ENCODE results near the gene SKIDA1. TPM values are rescaled to one million over a fixed set of nuclear protein-coding genes. Genes with fewer than 3 reads are reported as not detected.

The SKIDA1 gene
- total RNA-seq, 1 donor from 2014 or later = under 0.01 TPM

GRCh38 chr10:21526860-21527597 is 1.5 kb upstream of the SKIDA1 start:
- DNase-seq (ENCODE audit: low read depth) = peak; percentile 37
- H3K27me3 ChIP-seq (ENCODE audit: control insufficient read depth, insufficient read depth, low read length) = no peaks in the 10 kb centered on the region
- no peak for FAIRE-seq
- H3K4me3 ChIP-seq (ENCODE audit: low read depth, low read length) = peak overlapping the region; percentile 68
- TF ChIP-seq CTCF (IDR thresholded peaks at IDR 0.05; ENCODE audit: insufficient read depth, low read length, severe bottlenecking) = no peak
- no peaks in the 10 kb centered on the region for H3K36me3 ChIP-seq (ENCODE audit: control insufficient read depth, insufficient read depth, low read length)

GRCh38 chr10:21526188-21526859 is 842 bp upstream of the SKIDA1 start:
- no peak for FAIRE-seq
- no peaks in the 10 kb centered on the region for H3K36me3 ChIP-seq (ENCODE audit: control insufficient read depth, insufficient read depth, low read length)
- peak; percentile 51 for DNase-seq (ENCODE audit: low read depth)
- no peak for TF ChIP-seq CTCF (IDR thresholded peaks at IDR 0.05; ENCODE audit: insufficient read depth, low read length, severe bottlenecking)
- H3K27me3 ChIP-seq (ENCODE audit: control insufficient read depth, insufficient read depth, low read length) = no peaks in the 10 kb centered on the region
- H3K4me3 ChIP-seq (ENCODE audit: low read depth, low read length) = peak overlapping the region; percentile 68

GRCh38 chr10:21524526-21525366 is 736 bp downstream of the SKIDA1 start:
- no peak for TF ChIP-seq CTCF (IDR thresholded peaks at IDR 0.05; ENCODE audit: insufficient read depth, low read length, severe bottlenecking)
- no peaks in the 10 kb centered on the region for H3K36me3 ChIP-seq (ENCODE audit: control insufficient read depth, insufficient read depth, low read length)
- FAIRE-seq (no peak), DNase-seq (ENCODE audit: low read depth) (peak; percentile 40)
- H3K27me3 ChIP-seq (ENCODE audit: control insufficient read depth, insufficient read depth, low read length) = no peaks in the 10 kb centered on the region
- H3K4me3 ChIP-seq (ENCODE audit: low read depth, low read length) = peak overlapping the region; percentile 68

- FAIRE-seq = no peak
- no peak for DNase-seq (ENCODE audit: low read depth)
- Histone ChIP-seq H3K4me3 (ENCODE audit: low read depth, low read length) (no peak overlapping the region), H3K36me3 (ENCODE audit: control insufficient read depth, insufficient read depth, low read length) (no peaks in the 10 kb centered on the region), H3K27me3 (ENCODE audit: control insufficient read depth, insufficient read depth, low read length) (no peaks in the 10 kb centered on the region)
- no peak for TF ChIP-seq CTCF (IDR thresholded peaks at IDR 0.05; ENCODE audit: insufficient read depth, low read length, severe bottlenecking)
Measured at GRCh38 chr10:21524131-21524525, 1.4 kb downstream of the SKIDA1 start.

- no peaks in the 10 kb centered on the region for H3K36me3 ChIP-seq (ENCODE audit: control insufficient read depth, insufficient read depth, low read length)
- H3K27me3 ChIP-seq (ENCODE audit: control insufficient read depth, insufficient read depth, low read length) = no peaks in the 10 kb centered on the region
- DNase-seq (ENCODE audit: low read depth) = no peak
- TF ChIP-seq CTCF (IDR thresholded peaks at IDR 0.05; ENCODE audit: insufficient read depth, low read length, severe bottlenecking) = no peak
- H3K4me3 ChIP-seq (ENCODE audit: low read depth, low read length) = no peak overlapping the region
- no peak for FAIRE-seq
Measured at GRCh38 chr10:21523557-21524008, 1.9 kb downstream of the SKIDA1 start.

Data from bronchial epithelial cell (primary cell).